HepG2 (cell line): ENCODE results near the gene SLC23A2. TPM values are rescaled to one million over a fixed set of nuclear protein-coding genes. Genes with fewer than 3 reads are reported as not detected.

ENCODE experiments used
- BATF2 ChIP-seq: sonication (generic); formaldehyde crosslinking; IDR thresholded peaks from 2 replicates; pipeline ENCODE4 v1.8.0; 2022; ENCODE audit warnings: mild to moderate bottlenecking, missing genetic modification reagents, moderate library complexity
- CC2D1A ChIP-seq: sonication (generic); formaldehyde crosslinking; IDR thresholded peaks from 2 replicates; pipeline ENCODE4 v1.8.1; 2023; ENCODE audit warnings: mild to moderate bottlenecking, missing genetic modification reagents
- EEA1 ChIP-seq: sonication (generic); formaldehyde crosslinking; IDR thresholded peaks from 2 replicates; pipeline ENCODE4 v1.5.1; 2020; ENCODE audit warnings: mild to moderate bottlenecking, missing genetic modification reagents, borderline replicate concordance
- FOXO1 ChIP-seq: sonication (generic); formaldehyde crosslinking; IDR thresholded peaks from 2 replicates; pipeline ENCODE4 v1.4.0; 2020; ENCODE audit warnings: missing genetic modification reagents
- GLI4 ChIP-seq: sonication (generic); formaldehyde crosslinking; IDR thresholded peaks from 2 replicates; pipeline ENCODE4 v1.5.1; 2020; ENCODE audit warnings: missing genetic modification reagents, mild to moderate bottlenecking, moderate library complexity, borderline replicate concordance
- ISL2 ChIP-seq: sonication (generic); formaldehyde crosslinking; IDR thresholded peaks from 2 replicates; pipeline ENCODE4 v1.5.0; 2020; ENCODE audit warnings: missing genetic modification reagents
- JUN ChIP-seq: sonication (generic); formaldehyde crosslinking; IDR thresholded peaks from 2 replicates; pipeline ENCODE4 v1.4.0; 2020; ENCODE audit warnings: mild to moderate bottlenecking, missing genetic modification reagents
- KDM6A ChIP-seq: IDR thresholded peaks from 2 replicates; pipeline ENCODE4 v1.6.1; 2016; ENCODE audit warnings: low read depth
- MAFG ChIP-seq: sonication (generic); formaldehyde crosslinking; IDR thresholded peaks from 2 replicates; pipeline ENCODE4 v1.5.1; 2020; ENCODE audit warnings: mild to moderate bottlenecking, missing genetic modification reagents
- MIER2 ChIP-seq: IDR thresholded peaks from 2 replicates; pipeline ENCODE4 v1.6.1; 2016; ENCODE audit warnings: missing biosample characterization, missing genetic modification reagents
- MTA3 ChIP-seq: sonication (generic); formaldehyde crosslinking; IDR thresholded peaks from 2 replicates; pipeline ENCODE4 v1.4.0; 2020; ENCODE audit warnings: missing genetic modification reagents
- NR1H2 ChIP-seq: sonication (generic); formaldehyde crosslinking; IDR thresholded peaks from 2 replicates; pipeline ENCODE4 v1.8.1; 2022; ENCODE audit warnings: low read depth, missing genetic modification reagents, borderline replicate concordance
- NR2F1 ChIP-seq, 2 experiments: fragments of 450-650 bp in 1 of 2; formaldehyde crosslinking in 1 of 2; IDR thresholded peaks; 2 replicates each; pipeline versions ENCODE4 v1.5.0 to v1.6.1; 2016 to 2020; ENCODE audit warnings: mild to moderate bottlenecking in 1 of 2, missing compliant biosample characterization in 1 of 2, missing genetic modification reagents in 1 of 2, moderate library complexity in 1 of 2
- RAD21 ChIP-seq: fragments of 450-650 bp; formaldehyde crosslinking; IDR thresholded peaks from 2 replicates; pipeline ENCODE4 v1.5.0; 2020; ENCODE audit warnings: mild to moderate bottlenecking
- SMAD9 ChIP-seq: sonication (generic); formaldehyde crosslinking; IDR thresholded peaks from 2 replicates; pipeline ENCODE4 v1.5.1; 2020; ENCODE audit warnings: mild to moderate bottlenecking, missing genetic modification reagents
- TBP ChIP-seq: sonication (generic); formaldehyde crosslinking; IDR thresholded peaks from 2 replicates; pipeline ENCODE4 v1.5.0; 2020; ENCODE audit warnings: missing genetic modification reagents
- WIZ ChIP-seq: sonication (generic); formaldehyde crosslinking; IDR thresholded peaks from 2 replicates; pipeline ENCODE4 v1.5.1; 2020; ENCODE audit warnings: mild to moderate bottlenecking, missing genetic modification reagents
- ZC3H4 ChIP-seq: sonication (generic); formaldehyde crosslinking; IDR thresholded peaks from 2 replicates; pipeline ENCODE4 v1.4.0; 2020; ENCODE audit warnings: missing genetic modification reagents, borderline replicate concordance
- ZNF235 ChIP-seq: sonication (generic); formaldehyde crosslinking; IDR thresholded peaks from 2 replicates; pipeline ENCODE4 v1.8.1; 2023; ENCODE audit warnings: mild to moderate bottlenecking, missing genetic modification reagents, borderline replicate concordance
- ZNF3 ChIP-seq: IDR thresholded peaks from 2 replicates; pipeline ENCODE4 v1.7.0; 2017; ENCODE audit warnings: inconsistent platforms
- ZNF430 ChIP-seq: sonication (generic); formaldehyde crosslinking; IDR thresholded peaks from 2 replicates; pipeline ENCODE4 v1.9.0; 2021; ENCODE audit warnings: mild to moderate bottlenecking, missing genetic modification reagents
- ZNF724P ChIP-seq: sonication (generic); formaldehyde crosslinking; IDR thresholded peaks from 2 replicates; pipeline ENCODE4 v1.8.0; 2022; ENCODE audit warnings: missing genetic modification reagents, borderline replicate concordance
- polyA plus RNA-seq, 8 experiments: library from polyadenylated mRNA; depleted of rRNA in 3 of 8; stranded (reverse) in 7 of 8; unstranded in 1 of 8; fragments of >200 nt; fragmentation: Illumina TruSeq in 4 of 8; extraction: Trizol in 4 of 8; gene quantifications; 2 replicates each; pipeline versions ENCODE4 v1.2.1 to v1.2.3, GENCODE V29; 2011 to 2016; ENCODE audit warnings: low read depth in 4 of 8, missing spikeins in 1 of 8, mixed read lengths in 1 of 8; ENCODE audit not compliant: insufficient read depth in 1 of 8
- total RNA-seq, 5 experiments: library from RNA; depleted of rRNA; stranded (reverse); fragments of >200 nt; fragmentation: Illumina TruSeq; extraction: Trizol; gene quantifications; 2 replicates each; pipeline ENCODE4 v1.2.3, GENCODE V29; 2016; ENCODE audit warnings: low read depth in 1 of 5
- TF ChIP-seq, protein P1 (sequence below): sonication (generic); formaldehyde crosslinking; IDR thresholded peaks from 2 replicates; pipeline ENCODE4 v1.9.0; 2021; ENCODE audit warnings: mild to moderate bottlenecking, missing genetic modification reagents

SLC23A2 gene
- total and polyA plus RNA-seq, 2 of the 13 experiments (the other 11 are each of a cell fraction or from before 2014, with no cell fraction given) = 42.2 to 51.2 TPM

DNA sequence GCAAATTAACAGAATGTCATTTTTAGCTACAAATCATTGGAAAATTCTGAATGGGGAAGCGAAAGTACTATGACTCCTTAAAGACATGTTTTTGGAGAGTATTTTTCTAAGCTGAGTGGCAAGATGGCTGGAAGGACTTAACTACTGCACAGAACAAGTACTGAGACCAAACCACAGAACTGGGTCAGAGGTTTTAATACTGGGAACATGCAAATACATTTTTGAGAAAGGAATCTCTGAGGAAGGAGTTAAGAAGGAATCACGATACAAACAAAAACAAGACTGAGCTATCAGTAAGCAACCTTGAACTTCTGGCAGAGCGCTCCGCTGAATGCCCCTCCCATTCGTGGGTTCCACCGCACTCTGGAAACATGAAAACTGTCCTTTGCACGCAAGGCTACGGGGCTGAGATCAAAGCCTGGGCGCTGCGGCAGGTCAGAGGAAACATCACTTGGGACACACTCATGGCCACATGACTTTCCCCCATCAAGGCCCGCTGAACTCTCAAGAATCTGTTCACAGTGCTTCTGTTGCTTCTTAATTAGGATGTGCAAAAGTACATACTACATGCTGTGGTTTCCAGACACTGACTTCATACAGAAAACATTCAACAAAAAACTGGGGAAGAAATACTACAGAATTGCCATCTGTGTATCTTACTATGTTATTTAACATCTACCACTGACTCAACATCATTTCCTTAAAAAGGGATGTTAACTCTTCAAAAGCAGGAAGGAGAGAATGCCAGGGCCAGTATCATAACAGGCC is 27.8 kb downstream of the SLC23A2 start (continued):
- TF ChIP-seq, protein P1, sequence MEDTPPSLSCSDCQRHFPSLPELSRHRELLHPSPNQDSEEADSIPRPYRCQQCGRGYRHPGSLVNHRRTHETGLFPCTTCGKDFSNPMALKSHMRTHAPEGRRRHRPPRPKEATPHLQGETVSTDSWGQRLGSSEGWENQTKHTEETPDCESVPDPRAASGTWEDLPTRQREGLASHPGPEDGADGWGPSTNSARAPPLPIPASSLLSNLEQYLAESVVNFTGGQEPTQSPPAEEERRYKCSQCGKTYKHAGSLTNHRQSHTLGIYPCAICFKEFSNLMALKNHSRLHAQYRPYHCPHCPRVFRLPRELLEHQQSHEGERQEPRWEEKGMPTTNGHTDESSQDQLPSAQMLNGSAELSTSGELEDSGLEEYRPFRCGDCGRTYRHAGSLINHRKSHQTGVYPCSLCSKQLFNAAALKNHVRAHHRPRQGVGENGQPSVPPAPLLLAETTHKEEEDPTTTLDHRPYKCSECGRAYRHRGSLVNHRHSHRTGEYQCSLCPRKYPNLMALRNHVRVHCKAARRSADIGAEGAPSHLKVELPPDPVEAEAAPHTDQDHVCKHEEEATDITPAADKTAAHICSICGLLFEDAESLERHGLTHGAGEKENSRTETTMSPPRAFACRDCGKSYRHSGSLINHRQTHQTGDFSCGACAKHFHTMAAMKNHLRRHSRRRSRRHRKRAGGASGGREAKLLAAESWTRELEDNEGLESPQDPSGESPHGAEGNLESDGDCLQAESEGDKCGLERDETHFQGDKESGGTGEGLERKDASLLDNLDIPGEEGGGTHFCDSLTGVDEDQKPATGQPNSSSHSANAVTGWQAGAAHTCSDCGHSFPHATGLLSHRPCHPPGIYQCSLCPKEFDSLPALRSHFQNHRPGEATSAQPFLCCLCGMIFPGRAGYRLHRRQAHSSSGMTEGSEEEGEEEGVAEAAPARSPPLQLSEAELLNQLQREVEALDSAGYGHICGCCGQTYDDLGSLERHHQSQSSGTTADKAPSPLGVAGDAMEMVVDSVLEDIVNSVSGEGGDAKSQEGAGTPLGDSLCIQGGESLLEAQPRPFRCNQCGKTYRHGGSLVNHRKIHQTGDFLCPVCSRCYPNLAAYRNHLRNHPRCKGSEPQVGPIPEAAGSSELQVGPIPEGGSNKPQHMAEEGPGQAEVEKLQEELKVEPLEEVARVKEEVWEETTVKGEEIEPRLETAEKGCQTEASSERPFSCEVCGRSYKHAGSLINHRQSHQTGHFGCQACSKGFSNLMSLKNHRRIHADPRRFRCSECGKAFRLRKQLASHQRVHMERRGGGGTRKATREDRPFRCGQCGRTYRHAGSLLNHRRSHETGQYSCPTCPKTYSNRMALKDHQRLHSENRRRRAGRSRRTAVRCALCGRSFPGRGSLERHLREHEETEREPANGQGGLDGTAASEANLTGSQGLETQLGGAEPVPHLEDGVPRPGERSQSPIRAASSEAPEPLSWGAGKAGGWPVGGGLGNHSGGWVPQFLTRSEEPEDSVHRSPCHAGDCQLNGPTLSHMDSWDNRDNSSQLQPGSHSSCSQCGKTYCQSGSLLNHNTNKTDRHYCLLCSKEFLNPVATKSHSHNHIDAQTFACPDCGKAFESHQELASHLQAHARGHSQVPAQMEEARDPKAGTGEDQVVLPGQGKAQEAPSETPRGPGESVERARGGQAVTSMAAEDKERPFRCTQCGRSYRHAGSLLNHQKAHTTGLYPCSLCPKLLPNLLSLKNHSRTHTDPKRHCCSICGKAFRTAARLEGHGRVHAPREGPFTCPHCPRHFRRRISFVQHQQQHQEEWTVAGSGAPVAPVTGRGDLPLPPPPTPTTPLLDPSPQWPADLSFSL = no peak
- TF ChIP-seq ZNF724P = peak; percentile 89; the same call in 1 of the 2 replicates
- TF ChIP-seq FOXO1 (CRISPR knock-in tag) = peak; percentile 100
- no peak for TF ChIP-seq NR1H2
- peak; percentile 69; the same call in 1 of the 2 replicates for TF ChIP-seq ZNF3 (CRISPR knock-in tag)
- no peak for TF ChIP-seq MAFG (CRISPR knock-in tag)
- TF ChIP-seq SMAD9 (CRISPR knock-in tag) = peak; percentile 91; the same call in 1 of the 2 replicates
- no peak for TF ChIP-seq BATF2 (CRISPR knock-in tag)
- TF ChIP-seq ISL2 (CRISPR knock-in tag) = peak; percentile 95
- no peak for TF ChIP-seq ZC3H4 (CRISPR knock-in tag)
- TF ChIP-seq TBP (CRISPR knock-in tag) = peak; percentile 58; the same call in 1 of the 2 replicates
- peak; percentile 94 for TF ChIP-seq ZNF430 (CRISPR knock-in tag)
- peak; percentile 44; the same call in 1 of the 2 replicates for TF ChIP-seq RAD21 (CRISPR knock-in tag)
- TF ChIP-seq MIER2 (CRISPR knock-in tag) = peak; percentile 82
- no peak for TF ChIP-seq EEA1
- TF ChIP-seq MTA3 (CRISPR knock-in tag) = no peak
- TF ChIP-seq WIZ = 0 out of 2 replicates have a peak, but pooled peaks have one; percentile 40
- peak; percentile 80; the same call in 1 of the 2 replicates for TF ChIP-seq JUN
- TF ChIP-seq ZNF235 = peak; percentile 39; the same call in 1 of the 2 replicates
- 0 out of 2 replicates have a peak, but pooled peaks have one; percentile 21 for TF ChIP-seq CC2D1A (CRISPR knock-in tag)
- TF ChIP-seq NR2F1 (CRISPR knock-in tag; IDR thresholded peaks at IDR 0.05) = peak; percentile 90 to 95
- TF ChIP-seq GLI4 (CRISPR knock-in tag) = 0 out of 2 replicates have a peak, but pooled peaks have one; percentile 79
- TF ChIP-seq KDM6A (CRISPR knock-in tag) = peak; percentile 97
